WTC11 (cell line): Measurements from ENCODE around the gene APOL1. TPM values are rescaled to one million over a fixed set of nuclear protein-coding genes. Genes with fewer than 3 reads are reported as not detected.

Experiments used
- ATAC-seq: fragments of 200-7000 bp; cut with Tn5 transposase; 2 replicates; pipeline ENCODE4 v1.10.0; 2021; ENCODE audit warnings: mild to moderate bottlenecking, moderate library complexity
- CTCF ChIA-PET: fragments of 300-600 bp; sonication (Branson Sonifier 250); formaldehyde crosslinking; loops from one replicate; lab custom pipeline; 2021; ENCODE audit warnings: antibody characterized with exemption; lab: Charles Lee
- POLR2A ChIA-PET: fragments of 350-600 bp; sonication (Branson Sonifier 250); formaldehyde crosslinking; loops from one replicate; lab custom pipeline; 2021; ENCODE audit warnings: antibody characterized with exemption; lab: Charles Lee
- DNase-seq: peaks from one replicate; pipeline ENCODE4 v3.0.0; 2021; ENCODE audit warnings: low spot score
- H3K27ac Mint-ChIP-seq: 2 replicates; pipeline ENCODE4 v1.8.0; 2021; ENCODE audit warnings: mixed read lengths
- H3K27me3 Mint-ChIP-seq: 2 replicates; pipeline ENCODE4 v1.8.0; 2021; ENCODE audit warnings: low read depth, mild to moderate bottlenecking, moderate library complexity, mixed read lengths
- H3K36me3 Mint-ChIP-seq: 2 replicates; pipeline ENCODE4 v1.8.0; 2021; ENCODE audit warnings: mixed read lengths
- H3K4me1 Mint-ChIP-seq: 2 replicates; pipeline ENCODE4 v1.8.0; 2022; ENCODE audit warnings: mixed read lengths
- H3K4me3 Mint-ChIP-seq: 2 replicates; pipeline ENCODE4 v1.8.0; 2021; ENCODE audit warnings: mild to moderate bottlenecking, moderate library complexity, mixed read lengths
- H3K9me3 Mint-ChIP-seq: 2 replicates; pipeline ENCODE4 v1.8.0; 2021; ENCODE audit warnings: mixed read lengths
- AR ChIP-seq: fragments of 250-450 bp; sonication (Bioruptor Pico); IDR thresholded peaks from 2 replicates; pipeline ENCODE4 v1.9.0; 2021; ENCODE audit warnings: mild to moderate bottlenecking
- ATF1 ChIP-seq: sonication (generic); formaldehyde crosslinking; IDR thresholded peaks from 2 replicates; pipeline ENCODE4 v1.8.1; 2023; ENCODE audit warnings: mild to moderate bottlenecking, moderate library complexity, missing genetic modification reagents
- CTCF ChIP-seq: fragments of 200-600 bp; IDR thresholded peaks from 2 replicates; pipeline ENCODE4 v1.8.0; 2022; ENCODE audit warnings: antibody characterized with exemption
- ELF4 ChIP-seq: sonication (generic); formaldehyde crosslinking; IDR thresholded peaks from 2 replicates; pipeline ENCODE4 v1.8.1; 2022; ENCODE audit warnings: low read depth, mild to moderate bottlenecking, moderate library complexity, missing genetic modification reagents
- ESRRA ChIP-seq: sonication (generic); formaldehyde crosslinking; IDR thresholded peaks from 2 replicates; pipeline ENCODE4 v1.8.1; 2022; ENCODE audit warnings: mild to moderate bottlenecking, missing genetic modification reagents, borderline replicate concordance
- FOXJ3 ChIP-seq: sonication (generic); formaldehyde crosslinking; IDR thresholded peaks from 2 replicates; pipeline ENCODE4 v1.9.0; 2021; ENCODE audit warnings: missing genetic modification reagents, mild to moderate bottlenecking, borderline replicate concordance
- FOXK1 ChIP-seq: sonication (generic); formaldehyde crosslinking; IDR thresholded peaks from 2 replicates; pipeline ENCODE4 v1.8.0; 2022; ENCODE audit warnings: mild to moderate bottlenecking, moderate library complexity, missing genetic modification reagents
- FOXP1 ChIP-seq: sonication (generic); formaldehyde crosslinking; IDR thresholded peaks from 2 replicates; pipeline ENCODE4 v1.8.0; 2022; ENCODE audit warnings: missing genetic modification reagents, mild to moderate bottlenecking, moderate library complexity, borderline replicate concordance
- GABPB1 ChIP-seq: sonication (generic); formaldehyde crosslinking; IDR thresholded peaks from 2 replicates; pipeline ENCODE4 v1.8.1; 2023; ENCODE audit warnings: mild to moderate bottlenecking, missing genetic modification reagents
- IRF2 ChIP-seq: sonication (generic); formaldehyde crosslinking; IDR thresholded peaks from 2 replicates; pipeline ENCODE4 v1.8.0; 2022; ENCODE audit warnings: low read depth, missing genetic modification reagents, borderline replicate concordance
- JAZF1 ChIP-seq: fragments of 250-450 bp; sonication (Bioruptor Pico); IDR thresholded peaks from 2 replicates; pipeline ENCODE4 v1.9.0; 2021; ENCODE audit warnings: moderate library complexity, mild to moderate bottlenecking, inconsistent platforms
- MLX ChIP-seq: sonication (generic); formaldehyde crosslinking; IDR thresholded peaks from 2 replicates; pipeline ENCODE4 v1.8.1; 2023; ENCODE audit warnings: mild to moderate bottlenecking, missing genetic modification reagents, moderate library complexity
- NFATC4 ChIP-seq: fragments of 250-450 bp; sonication (Bioruptor Pico); IDR thresholded peaks from 2 replicates; pipeline ENCODE4 v1.9.0; 2021; ENCODE audit warnings: mild to moderate bottlenecking
- NR3C1 ChIP-seq: sonication (generic); formaldehyde crosslinking; conservative IDR thresholded peaks from 2 replicates; pipeline ENCODE4 v1.8.1; 2023; ENCODE audit warnings: low read depth, mild to moderate bottlenecking, missing genetic modification reagents
- SMAD4 ChIP-seq: sonication (generic); formaldehyde crosslinking; IDR thresholded peaks from 2 replicates; pipeline ENCODE4 v1.8.0; 2022; ENCODE audit warnings: mild to moderate bottlenecking, missing genetic modification reagents
- TP53 ChIP-seq: sonication (generic); formaldehyde crosslinking; IDR thresholded peaks from 2 replicates; pipeline ENCODE4 v1.8.1; 2023; ENCODE audit warnings: mild to moderate bottlenecking, missing genetic modification reagents
- USF2 ChIP-seq: sonication (generic); formaldehyde crosslinking; IDR thresholded peaks from 2 replicates; pipeline ENCODE4 v1.8.1; 2023; ENCODE audit warnings: mild to moderate bottlenecking, missing genetic modification reagents, moderate library complexity
- ZMAT4 ChIP-seq: fragments of 250-450 bp; sonication (Bioruptor Pico); IDR thresholded peaks from 2 replicates; pipeline ENCODE4 v1.9.0; 2021; ENCODE audit warnings: mild to moderate bottlenecking
- ZNF121 ChIP-seq: sonication (generic); formaldehyde crosslinking; IDR thresholded peaks from 2 replicates; pipeline ENCODE4 v1.8.0; 2023; ENCODE audit warnings: missing genetic modification reagents
- ZNF263 ChIP-seq: sonication (generic); formaldehyde crosslinking; IDR thresholded peaks from 2 replicates; pipeline ENCODE4 v1.8.1; 2022; ENCODE audit warnings: low read depth, mild to moderate bottlenecking, moderate library complexity, missing genetic modification reagents
- ZNF396 ChIP-seq: fragments of 250-450 bp; sonication (Bioruptor Pico); IDR thresholded peaks from 2 replicates; pipeline ENCODE4 v1.8.0; 2021; ENCODE audit warnings: mild to moderate bottlenecking, moderate library complexity, borderline replicate concordance
- total RNA-seq: library from RNA; stranded (reverse); gene quantifications from 3 replicates; pipeline ENCODE4 v1.2.3, GENCODE V29; 2021

APOL1 gene
- total RNA-seq, 1 experiment from 2014 or later = 0.35 TPM

- Mint-ChIP-seq H3K4me3 (no peak overlapping the region), H3K27ac (no peak overlapping the region), H3K36me3 (peaks cover 28% of the 10 kb centered on the region), H3K9me3 (no peaks in the 10 kb centered on the region), H3K27me3 (no peaks in the 10 kb centered on the region), H3K4me1 (peaks cover 11% of the 10 kb centered on the region)
- no peak for ATAC-seq
- ChIA-PET POLR2A (no interaction called here), CTCF (interaction anchor here (0.8 to 2.5 kb wide), 6 partner anchors 13 to 207 kb away, joined by 3 to 25 read pairs (median 9); partner anchors contain the start of gene APOL2)
- TF ChIP-seq IRF2 (CRISPR knock-in tag) (no peak), GABPB1 (CRISPR knock-in tag) (peak; percentile 66)
- DNase-seq = no peak
Measured at GRCh38 chr22:36279219-36279666, 26.3 kb downstream of the APOL1 start.

GRCh38 chr22:36280379-36280778, 27.4 kb downstream of the APOL1 start:
- DNase-seq = no peak
- H3K27ac Mint-ChIP-seq = no peak overlapping the region
- POLR2A ChIA-PET = no interaction called here

GRCh38 chr22:36281781-36282327, 28.9 kb downstream of the APOL1 start:
- Mint-ChIP-seq H3K9me3 (no peaks in the 10 kb centered on the region), H3K4me3 (no peak overlapping the region), H3K27ac (no peak overlapping the region), H3K4me1 (peaks cover 13% of the 10 kb centered on the region), H3K36me3 (peaks cover 49% of the 10 kb centered on the region), H3K27me3 (no peaks in the 10 kb centered on the region)
- TF ChIP-seq ZMAT4 (CRISPR knock-in tag) (no peak), ELF4 (CRISPR knock-in tag) (no peak), CTCF (no peak), ATF1 (CRISPR knock-in tag) (no peak), USF2 (no peak), ESRRA (CRISPR knock-in tag) (no peak), ZNF121 (CRISPR knock-in tag) (no peak), ZNF263 (CRISPR knock-in tag) (no peak)
- ChIA-PET CTCF (interaction anchor here (1.1 to 1.9 kb wide), 2 partner anchors 20 to 51 kb away, joined by 3 to 4 read pairs; no protein-coding TSS in a partner anchor), POLR2A (no interaction called here)
- DNase-seq = no peak
- no peak for ATAC-seq

More at GRCh38 chr22:36280379-36280778, 27.4 kb downstream of the APOL1 start:
- H3K36me3 Mint-ChIP-seq = peaks cover 38% of the 10 kb centered on the region
- CTCF ChIA-PET = interaction anchor here (0.6 to 1.9 kb wide), 6 partner anchors 19 to 206 kb away, joined by 3 to 5 read pairs (median 3); no protein-coding TSS in a partner anchor
- no peak for TF ChIP-seq FOXP1
- TF ChIP-seq TP53 = no peak
- TF ChIP-seq ZNF396 = no peak
- no peak for TF ChIP-seq FOXJ3 (CRISPR knock-in tag)
- TF ChIP-seq, all 79 proteins: peak for 0
- Mint-ChIP-seq H3K27me3 (no peaks in the 10 kb centered on the region), H3K4me1 (peaks cover 11% of the 10 kb centered on the region), H3K4me3 (no peak overlapping the region), H3K9me3 (no peaks in the 10 kb centered on the region)
- no peak for ATAC-seq

GRCh38 chr22:36282328-36282831, 29.4 kb downstream of the APOL1 start:
- H3K27ac Mint-ChIP-seq = no peak overlapping the region
- peaks cover 54% of the 10 kb centered on the region for H3K36me3 Mint-ChIP-seq
- no peak for DNase-seq
- TF ChIP-seq JAZF1 (CRISPR knock-in tag) (no peak), MLX (CRISPR knock-in tag) (no peak), FOXK1 (CRISPR knock-in tag) (no peak), AR (no peak), NR3C1 (CRISPR knock-in tag) (no peak), ZNF121 (CRISPR knock-in tag) (no peak), SMAD4 (CRISPR knock-in tag) (no peak), ZNF263 (CRISPR knock-in tag) (no peak), NFATC4 (CRISPR knock-in tag) (no peak)

More at GRCh38 chr22:36282328-36282831, 29.4 kb downstream of the APOL1 start:
- peaks cover 14% of the 10 kb centered on the region for H3K4me1 Mint-ChIP-seq
- ChIA-PET CTCF (no interaction called here), POLR2A (no interaction called here)
- no peak for ATAC-seq
- no peaks in the 10 kb centered on the region for H3K9me3 Mint-ChIP-seq
- no peak overlapping the region for H3K4me3 Mint-ChIP-seq
- no peaks in the 10 kb centered on the region for H3K27me3 Mint-ChIP-seq
